AG04449 (cell line): Measurements from ENCODE around the gene UTS2B.

Source experiments
- CTCF ChIA-PET: fragments of 350-600 bp; formaldehyde crosslinking; extraction: SDS; loops from one replicate; lab custom pipeline; 2021; ENCODE audit warnings: antibody characterized with exemption; lab: Yijun Ruan, JAX
- POLR2A ChIA-PET: fragments of 400-600, 350-600 bp; formaldehyde crosslinking; extraction: SDS; loops from one replicate; lab custom pipeline; 2020; ENCODE audit warnings: antibody characterized with exemption, inconsistent platforms; lab: Yijun Ruan, JAX
- DNase-seq: peaks from one replicate; pipeline ENCODE4 v3.0.0-alpha.2; 2010; ENCODE audit warnings: low read depth, low spot score
- H3K4me3 ChIP-seq: 2 replicates; pipeline ENCODE4 v1.5.1; 2011; ENCODE audit warnings: low read depth, mild to moderate bottlenecking, control low read depth, low read length
- TF ChIP-seq, protein P1 (sequence below): IDR thresholded peaks from one replicate; pipeline ENCODE4 v1.5.1; 2011; ENCODE audit warnings: mild to moderate bottlenecking, moderate library complexity, low read length, control low read depth, inconsistent platforms; ENCODE audit not compliant: insufficient read depth; ENCODE audit errors: missing control alignments

Gene UTS2B

DNA sequence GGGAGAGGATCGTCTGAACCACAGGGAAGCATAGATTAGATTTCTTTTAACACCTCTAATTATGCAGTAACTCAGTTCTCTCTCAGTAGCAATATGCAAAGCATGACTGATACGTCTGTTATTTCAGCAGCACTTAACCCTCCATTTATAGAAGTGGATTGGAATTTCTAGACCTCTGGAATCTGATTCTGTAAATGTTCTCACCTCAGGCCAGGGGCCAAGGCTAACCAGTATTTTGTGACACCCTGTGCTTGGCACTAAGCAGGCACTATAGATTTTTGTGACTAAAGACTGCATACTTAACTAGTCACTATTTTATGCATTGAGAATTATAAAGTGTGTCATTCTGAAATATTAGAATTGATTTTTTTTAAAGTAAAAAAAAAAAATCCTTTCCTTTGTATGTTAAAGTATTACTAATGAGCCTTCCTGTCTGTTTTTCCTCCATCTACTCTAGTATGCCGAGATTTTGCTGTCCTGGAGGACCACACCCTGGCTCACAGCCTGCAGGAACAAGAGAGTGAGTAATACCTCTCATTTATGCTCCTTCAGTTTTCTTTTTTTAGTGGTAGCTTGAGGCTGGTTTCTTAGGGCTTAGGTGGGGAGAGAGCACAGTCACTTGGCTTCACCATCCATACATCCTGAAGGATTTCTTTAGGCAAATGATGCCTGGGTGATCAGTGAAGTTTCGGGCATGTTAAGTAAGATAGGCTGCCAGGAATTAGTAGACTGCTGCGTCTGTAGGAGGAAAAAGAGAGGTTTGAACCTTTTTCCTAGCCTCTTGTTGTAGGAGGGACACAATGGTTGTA, 26.5 kb upstream of the UTS2B start:
- CTCF ChIA-PET: interaction anchor here (1.0 to 1.8 kb wide), 2 partner anchors 10 to 18 kb away, joined by 3 read pairs; no protein-coding TSS in a partner anchor
- peak overlapping the region; percentile 9; the same call in 1 of the 2 replicates for H3K4me3 ChIP-seq
- POLR2A ChIA-PET: interaction anchor here (0.8 kb wide), 1 partner anchor 28 kb away, joined by 3 read pairs; the partner anchor contains the start of gene CCDC50
- DNase-seq: peak; percentile 75
- TF ChIP-seq, protein P1, sequence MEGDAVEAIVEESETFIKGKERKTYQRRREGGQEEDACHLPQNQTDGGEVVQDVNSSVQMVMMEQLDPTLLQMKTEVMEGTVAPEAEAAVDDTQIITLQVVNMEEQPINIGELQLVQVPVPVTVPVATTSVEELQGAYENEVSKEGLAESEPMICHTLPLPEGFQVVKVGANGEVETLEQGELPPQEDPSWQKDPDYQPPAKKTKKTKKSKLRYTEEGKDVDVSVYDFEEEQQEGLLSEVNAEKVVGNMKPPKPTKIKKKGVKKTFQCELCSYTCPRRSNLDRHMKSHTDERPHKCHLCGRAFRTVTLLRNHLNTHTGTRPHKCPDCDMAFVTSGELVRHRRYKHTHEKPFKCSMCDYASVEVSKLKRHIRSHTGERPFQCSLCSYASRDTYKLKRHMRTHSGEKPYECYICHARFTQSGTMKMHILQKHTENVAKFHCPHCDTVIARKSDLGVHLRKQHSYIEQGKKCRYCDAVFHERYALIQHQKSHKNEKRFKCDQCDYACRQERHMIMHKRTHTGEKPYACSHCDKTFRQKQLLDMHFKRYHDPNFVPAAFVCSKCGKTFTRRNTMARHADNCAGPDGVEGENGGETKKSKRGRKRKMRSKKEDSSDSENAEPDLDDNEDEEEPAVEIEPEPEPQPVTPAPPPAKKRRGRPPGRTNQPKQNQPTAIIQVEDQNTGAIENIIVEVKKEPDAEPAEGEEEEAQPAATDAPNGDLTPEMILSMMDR: no peak

- POLR2A ChIA-PET: interaction anchor here (0.8 kb wide), 1 partner anchor 25 kb away, joined by 3 read pairs; the partner anchor contains the start of gene UTS2B
- H3K4me3 ChIP-seq: no peak overlapping the region
- DNase-seq: no peak
- TF ChIP-seq, protein P1: no peak
- CTCF ChIA-PET: interaction anchor here (1.8 kb wide), 1 partner anchor 17 kb away, joined by 3 read pairs; no protein-coding TSS in a partner anchor
Observed at GRCh38 chr3:191355406-191355805, 25.1 kb upstream of the UTS2B start.

- ChIA-PET CTCF (interaction anchor here (1.1 kb wide), 1 partner anchor 8 kb away, joined by 3 read pairs; no protein-coding TSS in a partner anchor), POLR2A (no interaction called here)
- no peak overlapping the region for H3K4me3 ChIP-seq
- DNase-seq: no peak
- TF ChIP-seq, protein P1: no peak
Observed at GRCh38 chr3:191353022-191353777, 22.9 kb upstream of the UTS2B start.

DNA sequence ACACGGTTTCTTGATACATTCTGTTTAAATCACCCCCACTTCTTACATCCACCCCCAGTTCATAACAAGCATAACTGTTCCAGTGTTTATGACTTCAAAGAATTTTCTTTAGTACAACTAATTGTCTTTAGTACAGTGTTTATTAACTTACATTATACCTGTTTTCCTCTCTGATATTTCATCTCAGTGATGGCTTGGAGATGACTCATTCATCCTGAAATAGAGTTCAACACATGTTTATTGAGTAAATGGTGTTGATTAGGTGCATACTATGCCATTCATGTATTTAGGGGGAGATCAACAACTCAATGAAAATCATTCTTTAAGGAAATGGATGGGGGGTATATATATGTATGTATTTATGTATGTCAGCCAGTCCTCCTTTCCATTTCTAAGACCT, 21.7 kb upstream of the UTS2B start:
- TF ChIP-seq, protein P1: no peak
- POLR2A ChIA-PET: no interaction called here
- CTCF ChIA-PET: no interaction called here
- DNase-seq: no peak
- no peak overlapping the region for H3K4me3 ChIP-seq

DNA sequence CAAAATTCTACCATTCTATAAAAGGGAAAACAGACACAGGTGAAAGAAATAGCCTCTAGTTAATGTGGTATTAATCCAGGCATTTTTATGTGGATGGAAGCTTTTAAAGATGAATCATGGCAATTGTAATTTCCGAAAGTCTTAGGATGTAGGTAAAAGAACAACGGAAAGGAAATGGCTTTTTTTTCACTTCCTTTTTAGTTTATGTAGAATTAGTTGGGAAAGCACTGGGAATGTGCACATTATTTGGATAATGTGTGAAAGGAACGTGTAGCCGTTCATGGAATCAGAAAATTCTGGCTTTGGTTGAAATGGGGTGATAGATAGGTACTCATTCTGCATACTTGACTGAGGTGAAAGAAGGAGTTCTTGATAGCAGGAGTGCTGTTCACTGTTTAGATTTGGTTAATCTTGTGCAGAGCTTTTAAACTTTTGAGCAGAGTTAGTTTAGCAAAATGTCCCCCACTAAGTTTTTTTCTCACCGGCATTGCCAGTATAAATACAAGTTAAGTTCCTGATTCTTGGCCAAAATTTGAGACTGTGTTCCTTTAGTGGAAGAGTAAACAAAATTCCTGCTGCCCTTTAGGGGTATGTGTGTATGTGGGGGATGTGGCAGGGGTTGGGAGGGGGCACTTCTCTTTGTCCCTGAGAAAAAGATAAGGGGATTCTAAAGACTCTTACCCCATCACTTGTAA, 20.2 kb upstream of the UTS2B start:
- no peak for DNase-seq
- ChIA-PET CTCF (interaction anchor here (0.7 to 1.3 kb wide), 3 partner anchors 14 to 466 kb away, joined by 3 to 4 read pairs (median 3); no protein-coding TSS in a partner anchor), POLR2A (interaction anchor here (0.7 kb wide), 1 partner anchor 10 kb away, joined by 3 read pairs; no protein-coding TSS in a partner anchor)
- H3K4me3 ChIP-seq: no peak overlapping the region
- TF ChIP-seq, protein P1: no peak
